ENCODE results near the gene ARPP21.

Gene ARPP21

DNA sequence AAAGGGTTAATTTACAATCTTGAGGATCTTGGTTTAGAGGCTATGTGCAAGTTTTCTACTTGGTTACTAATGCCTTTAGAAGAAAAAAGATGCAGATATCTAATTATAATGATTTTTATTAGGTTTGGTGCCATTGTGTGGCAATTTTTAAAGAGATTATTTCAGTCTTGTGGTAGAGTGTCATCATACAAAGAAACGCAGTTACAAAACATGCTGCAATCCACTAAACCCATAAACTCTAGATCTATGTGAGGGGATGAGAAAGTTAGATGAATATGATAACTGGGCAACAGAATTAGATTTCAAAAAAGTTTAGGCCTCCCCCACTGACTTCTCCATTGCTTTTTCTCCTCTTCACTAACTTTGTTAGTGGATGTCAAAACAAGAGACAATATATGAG is 106.0 kb downstream of the ARPP21 start:
- no peak for TF ChIP-seq CTCF (conservative IDR thresholded peaks at IDR 0.05; ENCODE audit: low read depth, low read length)
- H3K4me3 ChIP-seq (ENCODE audit: low read depth, low read length): no peak overlapping the region
- DNase-seq (ENCODE audit: low read depth): no peak

GRCh38 chr3:35745802-35746484 is 106.6 kb downstream of the ARPP21 start:
- H3K4me3 ChIP-seq (ENCODE audit: low read depth, low read length): no peak overlapping the region
- no peak for DNase-seq (ENCODE audit: low read depth)
- no peak for TF ChIP-seq CTCF (conservative IDR thresholded peaks at IDR 0.05; ENCODE audit: low read depth, low read length)

- H3K4me3 ChIP-seq (ENCODE audit: low read depth, low read length): no peak overlapping the region
Measured at GRCh38 chr3:35746492-35746891, 107.2 kb downstream of the ARPP21 start.

GRCh38 chr3:35748144-35748543 is 108.8 kb downstream of the ARPP21 start:
- H3K4me3 ChIP-seq (ENCODE audit: low read depth, low read length): no peak overlapping the region
- DNase-seq (ENCODE audit: low read depth): no peak
- TF ChIP-seq CTCF (conservative IDR thresholded peaks at IDR 0.05; ENCODE audit: low read depth, low read length): no peak

More at GRCh38 chr3:35746492-35746891, 107.2 kb downstream of the ARPP21 start:
- TF ChIP-seq CTCF (conservative IDR thresholded peaks at IDR 0.05; ENCODE audit: low read depth, low read length): no peak
- no peak for DNase-seq (ENCODE audit: low read depth)

DNA sequence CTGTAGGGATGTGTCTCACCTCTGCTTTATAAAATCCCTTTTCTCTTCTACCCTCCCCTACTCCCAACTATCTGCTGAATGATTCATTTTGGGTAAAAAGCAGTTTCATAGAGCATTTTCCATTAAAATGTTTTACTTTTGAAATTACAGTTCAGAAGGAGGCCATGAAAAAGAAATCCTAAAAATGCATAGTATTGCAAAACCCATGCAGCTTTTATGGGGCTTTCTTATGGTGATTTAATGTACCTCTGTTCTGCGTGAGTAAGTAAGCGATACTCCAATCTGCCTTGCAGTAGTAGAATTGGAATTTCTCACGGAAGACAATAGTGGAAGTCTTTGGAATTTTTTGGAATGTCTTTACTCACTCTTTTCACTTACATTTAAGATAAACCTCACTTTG is 111.9 kb downstream of the ARPP21 start:
- no peak for DNase-seq (ENCODE audit: low read depth)
- H3K4me3 ChIP-seq (ENCODE audit: low read depth, low read length): no peak overlapping the region
- no peak for TF ChIP-seq CTCF (conservative IDR thresholded peaks at IDR 0.05; ENCODE audit: low read depth, low read length)

GRCh38 chr3:35757991-35758757 is 118.8 kb downstream of the ARPP21 start:
- DNase-seq (ENCODE audit: low read depth): no peak
- no peak for TF ChIP-seq CTCF (conservative IDR thresholded peaks at IDR 0.05; ENCODE audit: low read depth, low read length)
- no peak overlapping the region for H3K4me3 ChIP-seq (ENCODE audit: low read depth, low read length)

Measured in choroid plexus epithelial cell (primary cell).